T-helper 17 cell (primary cell): ENCODE results near the gene ATM. TPM values are rescaled to one million over a fixed set of nuclear protein-coding genes. Genes with fewer than 3 reads are reported as not detected.
"Not testable (repeated sequence)": the region's sequence is repeated elsewhere in the genome, so short reads cannot be mapped to it uniquely, and the experiment has no call there.

Experiments
- ATAC-seq: fragments of 150-1000 bp; cut with Tn5 transposase; 2 replicates; pipeline ENCODE4 v1.10.0; 2021; ENCODE audit warnings: mild to moderate bottlenecking, moderate library complexity
- DNase-seq, 3 donors: peaks; one replicate each; pipeline versions ENCODE4 v3.0.0 to v3.0.0-alpha.2; 2020 to 2021
- H3K9me3 ChIP-seq: one replicate; pipeline ENCODE4 v1.7.0; 2013; ENCODE audit warnings: low read length, mild to moderate bottlenecking; ENCODE audit not compliant: control insufficient read depth, poor library complexity, severe bottlenecking
- H3K27ac Mint-ChIP-seq: one replicate; pipeline ENCODE4 v1.8.0; 2022; ENCODE audit warnings: mild to moderate bottlenecking, moderate library complexity, mixed read lengths
- H3K27me3 Mint-ChIP-seq: one replicate; pipeline ENCODE4 v1.8.0; 2022; ENCODE audit warnings: mixed read lengths
- H3K36me3 Mint-ChIP-seq: one replicate; pipeline ENCODE4 v1.8.0; 2022; ENCODE audit warnings: low read depth, mixed read lengths
- H3K4me1 Mint-ChIP-seq: one replicate; pipeline ENCODE4 v1.8.0; 2022; ENCODE audit warnings: mild to moderate bottlenecking, mixed read lengths
- H3K4me3 Mint-ChIP-seq: one replicate; pipeline ENCODE4 v1.8.0; 2022; ENCODE audit warnings: mild to moderate bottlenecking, moderate library complexity, mixed read lengths
- total RNA-seq, 4 donors: library from RNA in 2 of 4; stranded (reverse) in 2 of 4; gene quantifications; one replicate each; pipeline ENCODE4 v1.2.3 and lab custom pipeline; 2022 to 2026

The ATM gene
- total RNA-seq, 2 donors from 2014 or later, result 203 to 260 TPM

DNA sequence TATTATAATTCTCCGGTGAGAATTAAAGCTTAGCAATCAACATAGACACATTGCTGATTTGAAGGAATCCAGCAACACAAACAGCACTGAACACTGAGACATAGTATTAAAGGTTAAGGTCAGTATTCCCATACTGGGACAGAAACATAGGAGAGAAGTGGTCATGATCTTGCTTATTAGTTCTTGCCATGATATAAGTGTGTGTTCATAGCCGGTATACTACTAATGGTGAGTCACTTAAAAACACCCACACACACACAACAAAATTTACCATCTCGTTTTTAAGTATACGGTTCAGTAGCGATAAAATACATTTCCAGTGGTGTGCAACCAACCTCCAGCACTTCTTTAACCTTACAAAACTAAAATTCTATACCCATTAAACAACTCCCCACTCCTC lies 148.1 kb downstream of the ATM start:
- H3K36me3 Mint-ChIP-seq, result peaks cover 9% of the 10 kb centered on the region
- no peaks in the 10 kb centered on the region for H3K4me1 Mint-ChIP-seq
- ATAC-seq, result no peak
- H3K27ac Mint-ChIP-seq, result no peak overlapping the region
- no peaks in the 10 kb centered on the region for H3K27me3 Mint-ChIP-seq
- no peaks in the 10 kb centered on the region for H3K9me3 ChIP-seq
- no peak for DNase-seq
- no peak overlapping the region for H3K4me3 Mint-ChIP-seq

GRCh38 chr11:108373505-108373904 lies 150.6 kb downstream of the ATM start:
- ATAC-seq, H3K4me1 Mint-ChIP-seq, H3K4me3 Mint-ChIP-seq, H3K9me3 ChIP-seq, DNase-seq, H3K36me3 Mint-ChIP-seq, H3K27me3 Mint-ChIP-seq: not testable (repeated sequence)
- H3K27ac Mint-ChIP-seq, result peak overlapping the region; percentile 29

GRCh38 chr11:108388576-108388975 lies 165.7 kb downstream of the ATM start:
- Mint-ChIP-seq H3K4me3 (no peak overlapping the region), H3K36me3 (peaks cover 3% of the 10 kb centered on the region), H3K27ac (no peak overlapping the region), H3K4me1 (no peaks in the 10 kb centered on the region), H3K27me3 (no peaks in the 10 kb centered on the region)
- ATAC-seq (no peak), DNase-seq (no peak)
- H3K9me3 ChIP-seq, result no peaks in the 10 kb centered on the region

- no peaks in the 10 kb centered on the region for H3K4me1 Mint-ChIP-seq
- no peak for ATAC-seq
Observed at GRCh38 chr11:108392353-108392752, 169.5 kb downstream of the ATM start.

DNA sequence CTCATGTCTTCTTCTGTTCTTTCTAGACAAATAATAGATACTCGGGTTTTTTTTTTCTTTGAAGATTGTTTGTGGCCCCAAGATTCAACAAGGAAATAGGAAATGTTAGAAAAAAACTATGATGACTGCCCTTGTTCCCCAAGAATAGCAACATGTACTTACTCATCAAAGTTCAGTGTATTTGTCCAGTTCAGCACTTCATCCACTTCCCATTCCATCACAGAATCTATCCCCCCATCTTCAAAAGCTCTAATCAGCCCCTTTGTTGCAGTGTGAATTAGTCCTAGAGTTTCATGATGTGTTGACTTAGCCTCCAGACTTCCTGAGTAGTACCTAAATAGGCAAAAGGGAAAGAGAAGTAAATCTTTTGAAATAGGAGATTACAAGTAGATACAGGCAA lies 170.2 kb downstream of the ATM start:
- H3K36me3 Mint-ChIP-seq, result peaks cover 3% of the 10 kb centered on the region
- H3K9me3 ChIP-seq, result no peaks in the 10 kb centered on the region
- no peaks in the 10 kb centered on the region for H3K27me3 Mint-ChIP-seq
- DNase-seq, result no peak
- no peaks in the 10 kb centered on the region for H3K4me1 Mint-ChIP-seq
- no peak for ATAC-seq
- no peak overlapping the region for H3K4me3 Mint-ChIP-seq
- no peak overlapping the region for H3K27ac Mint-ChIP-seq

More at GRCh38 chr11:108392353-108392752, 169.5 kb downstream of the ATM start:
- DNase-seq, result no peak
- H3K4me3 Mint-ChIP-seq, result no peak overlapping the region
- H3K27me3 Mint-ChIP-seq, result no peaks in the 10 kb centered on the region
- peaks cover 3% of the 10 kb centered on the region for H3K36me3 Mint-ChIP-seq
- H3K27ac Mint-ChIP-seq, result no peak overlapping the region
- no peaks in the 10 kb centered on the region for H3K9me3 ChIP-seq

GRCh38 chr11:108394744-108395284 lies 171.9 kb downstream of the ATM start:
- no peak overlapping the region for H3K27ac Mint-ChIP-seq
- ATAC-seq (no peak), DNase-seq (no peak)
- peaks cover 3% of the 10 kb centered on the region for H3K36me3 Mint-ChIP-seq
- no peaks in the 10 kb centered on the region for H3K27me3 Mint-ChIP-seq
- no peaks in the 10 kb centered on the region for H3K9me3 ChIP-seq
- no peak overlapping the region for H3K4me3 Mint-ChIP-seq
- no peaks in the 10 kb centered on the region for H3K4me1 Mint-ChIP-seq

- not testable (repeated sequence) for H3K4me1 Mint-ChIP-seq, ATAC-seq, H3K27me3 Mint-ChIP-seq, H3K36me3 Mint-ChIP-seq, H3K9me3 ChIP-seq, H3K27ac Mint-ChIP-seq, DNase-seq, H3K4me3 Mint-ChIP-seq
Observed at GRCh38 chr11:108396672-108397071, 173.8 kb downstream of the ATM start.

- no peaks in the 10 kb centered on the region for H3K27me3 Mint-ChIP-seq
- H3K4me3 Mint-ChIP-seq, result no peak overlapping the region
- DNase-seq, result no peak
- H3K9me3 ChIP-seq, result no peaks in the 10 kb centered on the region
- H3K4me1 Mint-ChIP-seq, result no peaks in the 10 kb centered on the region
- ATAC-seq, result no peak
- no peaks in the 10 kb centered on the region for H3K36me3 Mint-ChIP-seq
- H3K27ac Mint-ChIP-seq, result no peak overlapping the region
Observed at GRCh38 chr11:108398439-108398838, 175.6 kb downstream of the ATM start.

GRCh38 chr11:108402241-108402640 lies 179.4 kb downstream of the ATM start:
- H3K9me3 ChIP-seq, result no peaks in the 10 kb centered on the region
- Mint-ChIP-seq H3K27ac (peak overlapping the region; percentile 30), H3K36me3 (peaks cover 2% of the 10 kb centered on the region), H3K27me3 (no peaks in the 10 kb centered on the region), H3K4me3 (no peak overlapping the region), H3K4me1 (no peaks in the 10 kb centered on the region)
- ATAC-seq (no peak), DNase-seq (no peak)

DNA sequence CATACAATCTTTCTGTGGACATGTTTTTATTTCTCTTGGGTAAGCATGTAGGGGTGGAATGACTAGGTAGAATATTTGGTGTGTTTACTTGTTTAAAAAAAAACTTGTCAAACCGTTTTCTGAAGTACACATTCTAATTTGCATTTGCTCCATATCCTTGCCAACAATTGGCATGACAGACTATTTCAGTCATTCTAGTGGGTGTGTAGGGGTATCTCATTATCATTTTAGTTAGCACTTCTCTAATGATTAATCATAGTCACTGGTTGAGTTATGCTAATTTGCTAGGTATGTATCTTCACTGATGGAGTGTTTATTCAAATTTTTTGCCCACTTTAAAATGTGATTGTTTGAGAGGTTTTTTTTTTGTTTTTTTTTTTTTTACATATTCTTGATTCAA lies 180.2 kb downstream of the ATM start:
- no peaks in the 10 kb centered on the region for H3K27me3 Mint-ChIP-seq
- no peaks in the 10 kb centered on the region for H3K4me1 Mint-ChIP-seq
- H3K36me3 Mint-ChIP-seq, result peaks cover 2% of the 10 kb centered on the region
- H3K9me3 ChIP-seq, result no peaks in the 10 kb centered on the region
- no peak for ATAC-seq
- DNase-seq, result no peak
- no peak overlapping the region for H3K4me3 Mint-ChIP-seq
- H3K27ac Mint-ChIP-seq, result peak overlapping the region; percentile 30

GRCh38 chr11:108405706-108406105 lies 182.8 kb downstream of the ATM start:
- no peak for ATAC-seq
- Mint-ChIP-seq H3K27ac (no peak overlapping the region), H3K4me3 (no peak overlapping the region), H3K4me1 (no peaks in the 10 kb centered on the region), H3K36me3 (peaks cover 2% of the 10 kb centered on the region), H3K27me3 (peaks cover 5% of the 10 kb centered on the region)
- no peaks in the 10 kb centered on the region for H3K9me3 ChIP-seq
- DNase-seq, result no peak

GRCh38 chr11:108414958-108415357 lies 192.1 kb downstream of the ATM start:
- no peaks in the 10 kb centered on the region for H3K4me1 Mint-ChIP-seq
- no peak overlapping the region for H3K27ac Mint-ChIP-seq
- H3K27me3 Mint-ChIP-seq, result peaks cover 7% of the 10 kb centered on the region
- no peak for ATAC-seq
- H3K9me3 ChIP-seq, result no peaks in the 10 kb centered on the region
- no peak overlapping the region for H3K4me3 Mint-ChIP-seq
- peaks cover 7% of the 10 kb centered on the region for H3K36me3 Mint-ChIP-seq
- no peak for DNase-seq

GRCh38 chr11:108417551-108417950 lies 194.7 kb downstream of the ATM start:
- H3K4me1 Mint-ChIP-seq, H3K27me3 Mint-ChIP-seq, H3K4me3 Mint-ChIP-seq, ATAC-seq, H3K9me3 ChIP-seq, H3K27ac Mint-ChIP-seq, DNase-seq, H3K36me3 Mint-ChIP-seq: not testable (repeated sequence)
